K562 (cell line): ENCODE data around the gene FAM227B. TPM values are rescaled to one million over a fixed set of nuclear protein-coding genes. Genes with fewer than 3 reads are reported as not detected.
A peak's percentile ranks its signal among the peaks of the same experiment; 100 is the strongest.

Experiments
- ATF3 ChIP-seq, 2 experiments: fragments of 450-650 bp in 1 of 2; sonication (generic) in 1 of 2; formaldehyde crosslinking in 1 of 2; IDR thresholded peaks in 1 of 2; conservative IDR thresholded peaks in 1 of 2; 2 replicates each; pipeline versions ENCODE4 v1.6.1 to v1.8.1; 2016 to 2023; ENCODE audit warnings: mild to moderate bottlenecking in 2 of 2, moderate library complexity in 2 of 2, inconsistent platforms in 1 of 2, missing genetic modification reagents in 1 of 2
- CHD4 ChIP-seq: fragments of 200-600 bp; sonication (generic); IDR thresholded peaks from 3 replicates; pipeline ENCODE4 v1.6.1; 2012; ENCODE audit warnings: low read depth, mild to moderate bottlenecking, mixed read lengths, low read length, inconsistent platforms; ENCODE audit not compliant: insufficient read depth, insufficient replicate concordance, poor library complexity, severe bottlenecking
- EP400 ChIP-seq: fragments of 450-650 bp; IDR thresholded peaks from 2 replicates; pipeline ENCODE4 v1.6.1; 2017; ENCODE audit warnings: antibody characterized with exemption, mild to moderate bottlenecking, moderate library complexity
- FUS ChIP-seq: fragments of 200-400 bp; formaldehyde crosslinking; optimal IDR thresholded peaks from 2 replicates; pipeline ENCODE3; 2017; ENCODE audit warnings: low read depth, low read length
- HEY1 ChIP-seq: fragments of 250-450 bp; sonication (Bioruptor Pico); IDR thresholded peaks from 2 replicates; pipeline ENCODE4 v1.5.0; 2020; ENCODE audit warnings: mild to moderate bottlenecking, moderate library complexity, borderline replicate concordance
- JUNB ChIP-seq: fragments of 450-650 bp; formaldehyde crosslinking; conservative IDR thresholded peaks from 2 replicates; pipeline ENCODE4 v1.4.0; 2020; ENCODE audit warnings: mild to moderate bottlenecking
- RBM22 ChIP-seq: fragments of 200-400 bp; formaldehyde crosslinking; IDR thresholded peaks from 2 replicates; pipeline ENCODE4 v1.6.1; 2018; ENCODE audit warnings: low read length, low read depth; ENCODE audit not compliant: poor library complexity, severe bottlenecking
- SMARCE1 ChIP-seq: fragments of 450-650 bp; IDR thresholded peaks from 2 replicates; pipeline ENCODE4 v1.7.1; 2016; ENCODE audit warnings: mild to moderate bottlenecking
- TAF15 ChIP-seq: fragments of 200-400 bp; formaldehyde crosslinking; IDR thresholded peaks from 2 replicates; pipeline ENCODE4 v1.6.1; 2017; ENCODE audit warnings: mild to moderate bottlenecking, low read depth, low read length, moderate library complexity
- ZBTB43 ChIP-seq: sonication (generic); formaldehyde crosslinking; IDR thresholded peaks from 2 replicates; pipeline ENCODE4 v1.8.0; 2023; ENCODE audit warnings: mild to moderate bottlenecking, missing genetic modification reagents
- ZNF79 ChIP-seq: fragments of 250-450 bp; sonication (Bioruptor Pico); IDR thresholded peaks from 2 replicates; pipeline ENCODE4 v1.4.0; 2020; ENCODE audit warnings: low read depth, mild to moderate bottlenecking, moderate library complexity
- polyA plus RNA-seq, 8 experiments: library from polyadenylated mRNA; depleted of rRNA in 4 of 8; stranded (reverse) in 5 of 8; unstranded in 3 of 8; fragments of >200 nt; fragmentation: Nextera tagmentation in 2 of 8; fragmentation: Illumina TruSeq in 1 of 8; extraction: Ambion mirVana in 2 of 8; extraction: Trizol in 1 of 8; gene quantifications; 2 replicates each; pipeline versions ENCODE4 v1.2.1 to v1.2.3, GENCODE V29; 2011 to 2014; ENCODE audit warnings: inconsistent platforms in 1 of 8, missing spikeins in 1 of 8
- total RNA-seq, 7 experiments: library from RNA; depleted of rRNA in 6 of 7; stranded (reverse); fragments of >200 nt in 6 of 7; fragmentation: Illumina TruSeq in 2 of 7; extraction: Trizol in 2 of 7; gene quantifications; 2 replicates each; pipeline versions ENCODE4 v1.2.1 to v1.2.3, GENCODE V29; 2011 to 2021; ENCODE audit warnings: low replicate concordance in 1 of 7
- TF ChIP-seq, protein P1 (sequence below): fragments of 250-450 bp; sonication (Bioruptor Pico); IDR thresholded peaks from 2 replicates; pipeline ENCODE4 v1.9.0; 2021; ENCODE audit warnings: mild to moderate bottlenecking, inconsistent platforms
- TF ChIP-seq, protein P2 (sequence below), 2 experiments: fragments of 450-650 bp in 1 of 2; IDR thresholded peaks; 2 replicates each; pipeline ENCODE4 v1.6.1; 2011 to 2017; ENCODE audit warnings: low read depth in 2 of 2, antibody characterized with exemption in 1 of 2, borderline replicate concordance in 1 of 2, low read length in 1 of 2, mild to moderate bottlenecking in 1 of 2, mixed read lengths in 1 of 2; ENCODE audit not compliant: control insufficient read depth in 1 of 2
- TF ChIP-seq, protein P3 (sequence below): IDR thresholded peaks from 3 replicates; pipeline ENCODE4 v1.6.1; 2011; ENCODE audit warnings: borderline replicate concordance, mild to moderate bottlenecking; ENCODE audit not compliant: insufficient read length, insufficient read depth
- TF ChIP-seq, protein P4 (sequence below): IDR thresholded peaks from 2 replicates; pipeline ENCODE4 v1.6.1; 2011; ENCODE audit warnings: borderline replicate concordance, low read depth, mild to moderate bottlenecking, moderate library complexity, low read length; ENCODE audit not compliant: insufficient read depth, poor library complexity, severe bottlenecking

Gene FAM227B
- total and polyA plus RNA-seq, 9 of the 15 experiments (the other 6 are each of a cell fraction or from before 2014, with no cell fraction given): 5.1 to 12.5 (median 11.2) TPM

GRCh38 chr15:49644364-49644794, 23.8 kb upstream of the FAM227B start (continued):
- TF ChIP-seq, protein P1, sequence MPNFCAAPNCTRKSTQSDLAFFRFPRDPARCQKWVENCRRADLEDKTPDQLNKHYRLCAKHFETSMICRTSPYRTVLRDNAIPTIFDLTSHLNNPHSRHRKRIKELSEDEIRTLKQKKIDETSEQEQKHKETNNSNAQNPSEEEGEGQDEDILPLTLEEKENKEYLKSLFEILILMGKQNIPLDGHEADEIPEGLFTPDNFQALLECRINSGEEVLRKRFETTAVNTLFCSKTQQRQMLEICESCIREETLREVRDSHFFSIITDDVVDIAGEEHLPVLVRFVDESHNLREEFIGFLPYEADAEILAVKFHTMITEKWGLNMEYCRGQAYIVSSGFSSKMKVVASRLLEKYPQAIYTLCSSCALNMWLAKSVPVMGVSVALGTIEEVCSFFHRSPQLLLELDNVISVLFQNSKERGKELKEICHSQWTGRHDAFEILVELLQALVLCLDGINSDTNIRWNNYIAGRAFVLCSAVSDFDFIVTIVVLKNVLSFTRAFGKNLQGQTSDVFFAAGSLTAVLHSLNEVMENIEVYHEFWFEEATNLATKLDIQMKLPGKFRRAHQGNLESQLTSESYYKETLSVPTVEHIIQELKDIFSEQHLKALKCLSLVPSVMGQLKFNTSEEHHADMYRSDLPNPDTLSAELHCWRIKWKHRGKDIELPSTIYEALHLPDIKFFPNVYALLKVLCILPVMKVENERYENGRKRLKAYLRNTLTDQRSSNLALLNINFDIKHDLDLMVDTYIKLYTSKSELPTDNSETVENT (CRISPR knock-in tag): no peak
- TF ChIP-seq RBM22 (no peak), EP400 (no peak), CHD4 (no peak), ZNF79 (CRISPR knock-in tag) (no peak), ATF3 (IDR thresholded peaks at IDR 0.05) (peak; percentile 76), ATF3 (CRISPR knock-in tag; conservative IDR thresholded peaks at IDR 0.05) (no peak), SMARCE1 (peak; percentile 27; the same call in 1 of the 2 replicates), ZBTB43 (CRISPR knock-in tag) (no peak), FUS (no peak), TAF15 (no peak), HEY1 (CRISPR knock-in tag) (no peak), JUNB (CRISPR knock-in tag) (no peak)
- TF ChIP-seq, protein P2, sequence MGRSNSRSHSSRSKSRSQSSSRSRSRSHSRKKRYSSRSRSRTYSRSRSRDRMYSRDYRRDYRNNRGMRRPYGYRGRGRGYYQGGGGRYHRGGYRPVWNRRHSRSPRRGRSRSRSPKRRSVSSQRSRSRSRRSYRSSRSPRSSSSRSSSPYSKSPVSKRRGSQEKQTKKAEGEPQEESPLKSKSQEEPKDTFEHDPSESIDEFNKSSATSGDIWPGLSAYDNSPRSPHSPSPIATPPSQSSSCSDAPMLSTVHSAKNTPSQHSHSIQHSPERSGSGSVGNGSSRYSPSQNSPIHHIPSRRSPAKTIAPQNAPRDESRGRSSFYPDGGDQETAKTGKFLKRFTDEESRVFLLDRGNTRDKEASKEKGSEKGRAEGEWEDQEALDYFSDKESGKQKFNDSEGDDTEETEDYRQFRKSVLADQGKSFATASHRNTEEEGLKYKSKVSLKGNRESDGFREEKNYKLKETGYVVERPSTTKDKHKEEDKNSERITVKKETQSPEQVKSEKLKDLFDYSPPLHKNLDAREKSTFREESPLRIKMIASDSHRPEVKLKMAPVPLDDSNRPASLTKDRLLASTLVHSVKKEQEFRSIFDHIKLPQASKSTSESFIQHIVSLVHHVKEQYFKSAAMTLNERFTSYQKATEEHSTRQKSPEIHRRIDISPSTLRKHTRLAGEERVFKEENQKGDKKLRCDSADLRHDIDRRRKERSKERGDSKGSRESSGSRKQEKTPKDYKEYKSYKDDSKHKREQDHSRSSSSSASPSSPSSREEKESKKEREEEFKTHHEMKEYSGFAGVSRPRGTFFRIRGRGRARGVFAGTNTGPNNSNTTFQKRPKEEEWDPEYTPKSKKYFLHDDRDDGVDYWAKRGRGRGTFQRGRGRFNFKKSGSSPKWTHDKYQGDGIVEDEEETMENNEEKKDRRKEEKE (IDR thresholded peaks at IDR 0.05; ENCODE audit: borderline replicate concordance in 1 of 2, control insufficient read depth in 1 of 2, low read depth in 2 of 2, low read length in 1 of 2): no peak
- TF ChIP-seq, protein P3, sequence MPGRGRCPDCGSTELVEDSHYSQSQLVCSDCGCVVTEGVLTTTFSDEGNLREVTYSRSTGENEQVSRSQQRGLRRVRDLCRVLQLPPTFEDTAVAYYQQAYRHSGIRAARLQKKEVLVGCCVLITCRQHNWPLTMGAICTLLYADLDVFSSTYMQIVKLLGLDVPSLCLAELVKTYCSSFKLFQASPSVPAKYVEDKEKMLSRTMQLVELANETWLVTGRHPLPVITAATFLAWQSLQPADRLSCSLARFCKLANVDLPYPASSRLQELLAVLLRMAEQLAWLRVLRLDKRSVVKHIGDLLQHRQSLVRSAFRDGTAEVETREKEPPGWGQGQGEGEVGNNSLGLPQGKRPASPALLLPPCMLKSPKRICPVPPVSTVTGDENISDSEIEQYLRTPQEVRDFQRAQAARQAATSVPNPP: no peak
- TF ChIP-seq, protein P4, sequence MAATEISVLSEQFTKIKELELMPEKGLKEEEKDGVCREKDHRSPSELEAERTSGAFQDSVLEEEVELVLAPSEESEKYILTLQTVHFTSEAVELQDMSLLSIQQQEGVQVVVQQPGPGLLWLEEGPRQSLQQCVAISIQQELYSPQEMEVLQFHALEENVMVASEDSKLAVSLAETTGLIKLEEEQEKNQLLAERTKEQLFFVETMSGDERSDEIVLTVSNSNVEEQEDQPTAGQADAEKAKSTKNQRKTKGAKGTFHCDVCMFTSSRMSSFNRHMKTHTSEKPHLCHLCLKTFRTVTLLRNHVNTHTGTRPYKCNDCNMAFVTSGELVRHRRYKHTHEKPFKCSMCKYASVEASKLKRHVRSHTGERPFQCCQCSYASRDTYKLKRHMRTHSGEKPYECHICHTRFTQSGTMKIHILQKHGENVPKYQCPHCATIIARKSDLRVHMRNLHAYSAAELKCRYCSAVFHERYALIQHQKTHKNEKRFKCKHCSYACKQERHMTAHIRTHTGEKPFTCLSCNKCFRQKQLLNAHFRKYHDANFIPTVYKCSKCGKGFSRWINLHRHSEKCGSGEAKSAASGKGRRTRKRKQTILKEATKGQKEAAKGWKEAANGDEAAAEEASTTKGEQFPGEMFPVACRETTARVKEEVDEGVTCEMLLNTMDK: no peak
